Testis (tissue), 3 donors: ENCODE data around the gene USP2. TPM values are rescaled to one million over a fixed set of nuclear protein-coding genes. Genes with fewer than 3 reads are reported as not detected.
A peak's percentile ranks its signal among the peaks of the same experiment; 100 is the strongest.

Source experiments
- DNase-seq: peaks from one replicate; pipeline ENCODE4 v3.0.0-alpha.2; 2019
- H3K27ac ChIP-seq, 2 donors: fragments of 200-600 bp; sonication (generic); one replicate each; pipeline ENCODE4 v1.5.1; 2019
- H3K27me3 ChIP-seq: fragments of 200-600 bp; sonication (generic); one replicate; pipeline ENCODE4 v1.5.1; 2019
- H3K36me3 ChIP-seq: fragments of 200-600 bp; sonication (generic); one replicate; pipeline ENCODE4 v1.5.1; 2017; ENCODE audit warnings: low read depth; ENCODE audit errors: missing control alignments
- H3K4me1 ChIP-seq: fragments of 200-600 bp; sonication (generic); one replicate; pipeline ENCODE4 v1.5.1; 2019
- H3K4me3 ChIP-seq, 2 donors: fragments of 200-600 bp; sonication (generic); one replicate each; pipeline ENCODE4 v1.5.1; 2017 to 2019
- H3K9me3 ChIP-seq: fragments of 200-600 bp; sonication (generic); one replicate; pipeline ENCODE4 v1.5.1; 2017
- CTCF ChIP-seq, 3 experiments: fragments of 450-650 bp in 2 of 3; fragments of 200-600 bp in 1 of 3; sonication (generic) in 1 of 3; IDR thresholded peaks; one replicate each; pipeline ENCODE4 v1.5.1; 2016 to 2019; ENCODE audit warnings: antibody characterized with exemption in 3 of 3, mild to moderate bottlenecking in 2 of 3, moderate library complexity in 1 of 3
- POLR2A ChIP-seq: fragments of 450-650 bp; IDR thresholded peaks from one replicate; pipeline ENCODE4 v1.6.1; 2017; ENCODE audit warnings: antibody characterized with exemption, mild to moderate bottlenecking, moderate library complexity
- WGBS, 2 donors: methylation state at CpG; one replicate each; pipeline ENCODE4 v1.1.5; 2018; 5-methylcytosine and 5-hydroxymethylcytosine counted together
- intact Hi-C: fragments of 100-400 bp; cut with DNase I; formaldehyde crosslinking; loops from one replicate; pipeline ENCODE4 v1.15.1; 2023; ENCODE audit warnings: low total_unique reads
- polyA plus RNA-seq: library from polyadenylated mRNA; stranded (reverse); fragments of 350-450 nt; fragmentation: Illumina TruSeq; extraction: RNeasy Lipid Tissue Mini Kit (QIAGEN cat#74804); gene quantifications from one replicate; pipeline ENCODE4 v1.2.3, GENCODE V29; 2014; ENCODE audit warnings: low read depth, low replicate concordance; ENCODE audit not compliant: insufficient read depth
- total RNA-seq, 2 donors: library from RNA; depleted of rRNA; stranded (reverse); fragments of >200 nt; gene quantifications; one replicate each; pipeline ENCODE4 v1.2.3, GENCODE V29; 2016

Gene USP2
- total and polyA plus RNA-seq, 3 donors from 2014 or later = 41.2 to 168 (median 100) TPM

- WGBS, 2 donors = 61 to 72% methylated on average over 7 to 11 of the region's 11 CpGs
- Histone ChIP-seq H3K9me3 (no peaks in the 10 kb centered on the region), H3K27ac (peak overlapping the region in 1 of 2 donors; percentile 33), H3K27me3 (no peaks in the 10 kb centered on the region), H3K4me1 (peaks cover 79% of the 10 kb centered on the region), H3K4me3 (no peak overlapping the region), H3K36me3 (no peaks in the 10 kb centered on the region)
- TF ChIP-seq POLR2A (no peak), CTCF (IDR thresholded peaks at IDR 0.05) (no peak)
- intact Hi-C loops = no loop called here
- no peak for DNase-seq
Measured at GRCh38 chr11:119366690-119367620, 14.5 kb downstream of the USP2 start.

- TF ChIP-seq CTCF (IDR thresholded peaks at IDR 0.05) (no peak), POLR2A (no peak)
- no peak for DNase-seq
- H3K9me3 ChIP-seq = no peaks in the 10 kb centered on the region
- peak overlapping the region in 1 of 2 donors; percentile 58 for H3K4me3 ChIP-seq
- no peaks in the 10 kb centered on the region for H3K27me3 ChIP-seq
- WGBS, 2 donors = 27 to 36% methylated on average over 6 of the region's 6 CpGs
- peaks cover 75% of the 10 kb centered on the region for H3K4me1 ChIP-seq
- peak overlapping the region in 1 of 2 donors; percentile 71 for H3K27ac ChIP-seq
- H3K36me3 ChIP-seq = no peaks in the 10 kb centered on the region
- intact Hi-C loops = no loop called here
Measured at GRCh38 chr11:119365071-119365591, 16.4 kb downstream of the USP2 start.

- DNase-seq = peak; percentile 71
- H3K9me3 ChIP-seq = no peaks in the 10 kb centered on the region
- intact Hi-C loops = no loop called here
- no peaks in the 10 kb centered on the region for H3K36me3 ChIP-seq
- WGBS, 2 donors = 5% methylated on average over 62 of the region's 88 CpGs; no CpG with 5 or more reads in 1 of the 2 donors
- H3K4me1 ChIP-seq = peaks cover 67% of the 10 kb centered on the region
- no peaks in the 10 kb centered on the region for H3K27me3 ChIP-seq
- peak overlapping the region; percentile 49 to 58 for H3K4me3 ChIP-seq
- TF ChIP-seq POLR2A (peak; percentile 11), CTCF (IDR thresholded peaks at IDR 0.05) (no peak)
- H3K27ac ChIP-seq = peak overlapping the region; percentile 68 to 71
Measured at GRCh38 chr11:119363851-119364590, 17.5 kb downstream of the USP2 start.

GRCh38 chr11:119363081-119363850 lies 18.2 kb downstream of the USP2 start:
- WGBS, 2 donors = 26 to 33% methylated on average over 24 to 43 of the region's 44 CpGs
- H3K4me1 ChIP-seq = peaks cover 59% of the 10 kb centered on the region
- intact Hi-C loops = no loop called here
- peak overlapping the region; percentile 49 to 58 for H3K4me3 ChIP-seq
- no peak for DNase-seq
- H3K27me3 ChIP-seq = no peaks in the 10 kb centered on the region
- no peak for TF ChIP-seq CTCF (IDR thresholded peaks at IDR 0.05)
- TF ChIP-seq POLR2A = no peak
- no peaks in the 10 kb centered on the region for H3K36me3 ChIP-seq
- no peaks in the 10 kb centered on the region for H3K9me3 ChIP-seq
- H3K27ac ChIP-seq = peak overlapping the region; percentile 68 to 71
